Islet precursor cell (in vitro differentiated cells): ENCODE measurements around the gene CST7.

Experiments used
- DNase-seq: peaks from one replicate; pipeline ENCODE4 v3.0.0-alpha.2; 2018

Gene CST7

GRCh38 chr20:25006431-25007167 lies 57.5 kb downstream of the CST7 start:
- peak; percentile 32 for DNase-seq

- peak; percentile 39 for DNase-seq
Observed at GRCh38 chr20:25007491-25008305, 58.6 kb downstream of the CST7 start.

- DNase-seq = peak; percentile 38
Observed at GRCh38 chr20:25008388-25009217, 59.5 kb downstream of the CST7 start.
